ENCODE data around the gene KLHL3. TPM values are rescaled to one million over a fixed set of nuclear protein-coding genes. Genes with fewer than 3 reads are reported as not detected.

KLHL3 gene
- total RNA-seq, 3 donors from 2014 or later, result 2.0 to 2.9 (median 2.6) TPM

DNA sequence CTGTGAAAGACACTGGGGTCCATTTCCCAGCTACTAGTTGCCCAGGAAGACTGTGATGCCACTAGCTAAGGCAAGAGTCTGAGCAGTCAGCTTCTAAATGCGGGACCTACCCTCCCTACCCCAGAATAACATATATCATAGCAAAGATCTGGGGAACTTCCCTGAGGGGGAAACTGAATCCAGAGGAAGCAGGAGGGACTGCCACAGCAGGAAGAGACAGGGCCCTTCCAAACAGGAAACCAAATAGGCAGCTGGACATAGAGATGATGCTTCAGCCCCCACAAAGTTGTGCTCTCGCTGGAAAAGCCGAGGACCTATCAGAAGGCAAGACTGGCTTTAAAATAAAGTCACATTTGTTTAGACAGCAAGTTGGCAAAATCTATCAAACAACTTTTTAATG is 51.1 kb downstream of the KLHL3 start:
- peaks cover 18% of the 10 kb centered on the region for H3K36me3 Mint-ChIP-seq (ENCODE audit: insufficient read depth)
- no peaks in the 10 kb centered on the region for H3K4me1 Mint-ChIP-seq (ENCODE audit: low read depth)
- no peaks in the 10 kb centered on the region for H3K27me3 Mint-ChIP-seq (ENCODE audit: low read depth)
- ATAC-seq, result no peak
- DNase-seq, result no peak
- no peaks in the 10 kb centered on the region for H3K9me3 Mint-ChIP-seq
- H3K4me3 Mint-ChIP-seq, result no peak overlapping the region

DNA sequence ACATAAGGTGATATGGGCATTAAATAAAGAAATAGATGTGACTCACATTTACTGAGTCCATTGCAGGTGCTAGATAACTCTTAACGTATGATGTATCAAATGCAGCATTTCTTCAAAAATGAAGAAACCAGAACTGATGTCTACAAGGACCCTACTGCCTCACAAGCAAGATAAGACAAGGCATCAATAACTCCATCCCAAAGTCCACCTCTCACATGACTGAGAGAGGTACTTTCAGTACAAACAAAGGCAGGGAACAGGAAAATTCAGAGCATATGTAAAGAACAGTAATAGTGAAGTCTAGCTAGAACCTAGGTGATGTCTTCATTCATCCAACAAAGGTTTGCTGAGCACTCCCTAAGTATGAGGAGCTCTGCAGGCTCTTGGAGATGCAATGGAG is 54.7 kb downstream of the KLHL3 start:
- no peaks in the 10 kb centered on the region for H3K27me3 Mint-ChIP-seq (ENCODE audit: low read depth)
- H3K9me3 Mint-ChIP-seq, result no peaks in the 10 kb centered on the region
- no peaks in the 10 kb centered on the region for H3K4me1 Mint-ChIP-seq (ENCODE audit: low read depth)

DNA sequence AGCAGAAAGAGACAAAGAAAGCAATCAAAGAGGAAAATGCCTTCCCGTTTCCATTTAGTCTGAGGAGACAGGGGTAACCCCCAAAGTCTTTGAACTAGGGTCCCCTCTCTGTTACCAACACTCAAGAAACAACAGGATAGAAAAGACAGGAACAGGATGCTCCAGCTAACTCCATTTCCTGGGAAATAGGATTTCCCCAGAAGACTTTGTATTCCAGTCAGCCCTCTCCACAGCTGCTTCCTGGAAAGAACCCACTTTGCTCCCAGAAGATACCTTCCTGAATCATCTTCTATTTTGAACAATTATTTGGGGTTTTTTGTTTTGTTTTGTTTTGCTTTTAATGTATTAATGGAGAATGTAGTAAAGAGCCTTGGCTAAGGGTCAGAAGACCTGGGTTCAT is 56.0 kb downstream of the KLHL3 start:
- H3K4me3 Mint-ChIP-seq, result no peak overlapping the region
- H3K9me3 Mint-ChIP-seq, result no peaks in the 10 kb centered on the region
- no peak for DNase-seq
- ATAC-seq, result no peak
- H3K36me3 Mint-ChIP-seq (ENCODE audit: insufficient read depth), result peaks cover 17% of the 10 kb centered on the region
- no peaks in the 10 kb centered on the region for H3K27me3 Mint-ChIP-seq (ENCODE audit: low read depth)
- H3K4me1 Mint-ChIP-seq (ENCODE audit: low read depth), result no peaks in the 10 kb centered on the region

More for the DNA sequence above, 54.7 kb downstream of the KLHL3 start:
- no peak overlapping the region for H3K4me3 Mint-ChIP-seq
- peaks cover 11% of the 10 kb centered on the region for H3K36me3 Mint-ChIP-seq (ENCODE audit: insufficient read depth)
- DNase-seq (no peak), ATAC-seq (no peak)

DNA sequence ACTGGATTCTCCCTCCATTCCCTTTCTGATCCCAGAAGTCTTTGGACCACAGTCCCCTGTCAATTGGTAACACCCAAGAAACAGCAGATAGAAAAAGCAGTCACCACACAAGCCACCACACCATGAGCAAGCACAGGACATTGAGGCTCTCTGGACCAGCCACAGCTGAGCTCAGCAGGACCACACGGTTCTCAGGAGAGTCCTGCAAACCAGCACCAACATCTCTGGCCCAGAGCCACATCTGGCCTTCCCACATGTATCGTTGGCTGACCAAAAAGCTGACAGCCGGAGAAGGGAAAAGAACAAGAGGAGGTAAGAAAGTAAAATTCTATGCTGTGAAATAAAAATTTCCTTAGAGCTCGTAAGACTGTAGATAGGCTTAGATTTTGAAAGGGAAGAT is 56.7 kb downstream of the KLHL3 start:
- no peaks in the 10 kb centered on the region for H3K27me3 Mint-ChIP-seq (ENCODE audit: low read depth)
- H3K4me3 Mint-ChIP-seq, result no peak overlapping the region

DNA sequence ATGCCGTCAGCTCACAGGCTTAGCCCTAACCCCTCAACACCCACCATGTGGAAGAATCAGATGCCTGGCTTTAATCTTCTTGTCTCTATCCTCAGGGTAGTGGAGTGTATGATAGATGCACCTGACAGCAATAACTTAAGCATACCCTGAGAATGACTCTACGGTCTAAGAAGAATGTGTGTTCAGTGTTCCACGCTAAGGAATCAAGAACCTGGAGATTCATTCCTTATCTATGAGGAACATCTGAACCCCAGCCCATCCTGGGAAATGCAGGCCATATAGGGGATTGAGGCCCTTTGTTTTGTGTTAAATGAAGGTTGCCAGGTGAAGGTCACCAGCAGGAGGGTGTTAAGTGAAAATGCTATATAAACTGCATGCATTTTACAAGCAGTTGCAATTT is 63.0 kb downstream of the KLHL3 start:
- DNase-seq (no peak), ATAC-seq (no peak)
- Mint-ChIP-seq H3K4me1 (ENCODE audit: low read depth) (no peaks in the 10 kb centered on the region), H3K4me3 (no peak overlapping the region), H3K36me3 (ENCODE audit: insufficient read depth) (peaks cover 15% of the 10 kb centered on the region), H3K27me3 (ENCODE audit: low read depth) (no peaks in the 10 kb centered on the region), H3K9me3 (no peaks in the 10 kb centered on the region)

More for the DNA sequence above, 56.7 kb downstream of the KLHL3 start:
- peaks cover 17% of the 10 kb centered on the region for H3K36me3 Mint-ChIP-seq (ENCODE audit: insufficient read depth)
- no peaks in the 10 kb centered on the region for H3K4me1 Mint-ChIP-seq (ENCODE audit: low read depth)
- H3K9me3 Mint-ChIP-seq, result no peaks in the 10 kb centered on the region
- DNase-seq, result no peak
- ATAC-seq, result no peak

DNA sequence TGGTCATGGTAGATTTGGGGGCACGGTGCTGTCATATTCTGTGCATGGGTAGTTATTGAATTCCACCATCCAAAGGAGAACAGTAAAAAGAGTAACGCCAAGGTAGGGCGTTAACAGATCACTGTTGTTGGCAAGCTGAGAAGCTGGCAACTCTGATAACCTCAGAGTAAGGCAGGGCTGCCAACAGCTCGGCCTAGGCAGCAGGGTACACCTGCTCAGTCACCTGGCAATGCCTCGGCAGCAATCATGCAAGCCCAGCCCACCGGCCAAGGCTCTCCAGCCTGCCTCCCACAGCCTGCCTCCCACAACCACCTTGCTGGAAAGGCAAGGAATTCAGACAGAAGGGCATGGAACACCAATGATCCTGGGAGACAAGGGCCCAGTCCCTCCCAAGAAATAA is 63.9 kb downstream of the KLHL3 start:
- ATAC-seq, result no peak
- H3K4me3 Mint-ChIP-seq, result no peak overlapping the region
- peaks cover 14% of the 10 kb centered on the region for H3K36me3 Mint-ChIP-seq (ENCODE audit: insufficient read depth)
- no peaks in the 10 kb centered on the region for H3K9me3 Mint-ChIP-seq
- no peaks in the 10 kb centered on the region for H3K4me1 Mint-ChIP-seq (ENCODE audit: low read depth)
- DNase-seq, result no peak
- H3K27me3 Mint-ChIP-seq (ENCODE audit: low read depth), result no peaks in the 10 kb centered on the region

DNA sequence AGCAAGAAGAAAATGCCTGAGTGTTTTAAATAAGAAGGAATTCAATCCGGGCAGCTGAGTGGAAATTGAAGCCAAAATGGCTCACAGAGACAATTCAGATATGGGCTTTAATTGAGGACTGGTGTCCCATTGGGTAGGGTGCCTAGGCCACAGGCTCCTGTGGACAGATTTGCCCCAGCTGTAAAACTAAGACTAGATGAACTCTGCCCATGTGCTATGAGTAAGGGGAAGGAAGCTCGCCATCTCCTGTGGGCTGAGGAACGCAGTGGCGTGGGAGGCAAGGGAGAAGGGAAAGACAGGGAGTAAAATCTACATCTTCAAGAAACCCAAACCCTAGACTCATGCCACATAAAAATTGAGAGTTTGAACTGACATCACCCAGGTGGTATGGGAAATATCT is 66.1 kb downstream of the KLHL3 start:
- no peak for DNase-seq
- Mint-ChIP-seq H3K36me3 (ENCODE audit: insufficient read depth) (peaks cover 5% of the 10 kb centered on the region), H3K4me3 (no peak overlapping the region), H3K27me3 (ENCODE audit: low read depth) (no peaks in the 10 kb centered on the region), H3K4me1 (ENCODE audit: low read depth) (peaks cover 12% of the 10 kb centered on the region), H3K9me3 (no peaks in the 10 kb centered on the region)
- ATAC-seq, result no peak

DNA sequence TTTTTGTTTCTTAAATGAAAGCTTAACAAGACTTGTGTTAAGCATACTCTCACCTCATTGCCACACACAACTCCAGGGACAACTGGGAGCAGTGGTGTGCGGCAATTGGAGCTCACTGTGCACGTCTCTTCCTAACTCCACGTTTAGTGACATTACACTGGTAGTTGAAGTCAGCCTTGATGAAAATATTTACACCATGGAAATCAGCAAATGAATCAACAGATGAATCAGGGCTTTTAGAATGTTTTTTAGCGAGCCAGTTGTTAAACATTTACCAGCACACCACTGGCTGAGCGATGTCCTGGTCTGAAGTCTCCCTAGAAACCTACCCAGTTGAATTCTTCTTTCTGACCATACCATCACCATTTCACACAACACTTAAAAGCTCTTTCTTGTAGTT is 67.3 kb downstream of the KLHL3 start:
- Mint-ChIP-seq H3K4me3 (no peak overlapping the region), H3K9me3 (no peaks in the 10 kb centered on the region), H3K4me1 (ENCODE audit: low read depth) (peaks cover 12% of the 10 kb centered on the region), H3K36me3 (ENCODE audit: insufficient read depth) (peaks cover 5% of the 10 kb centered on the region), H3K27me3 (ENCODE audit: low read depth) (no peaks in the 10 kb centered on the region)
- ATAC-seq (no peak), DNase-seq (no peak)

DNA sequence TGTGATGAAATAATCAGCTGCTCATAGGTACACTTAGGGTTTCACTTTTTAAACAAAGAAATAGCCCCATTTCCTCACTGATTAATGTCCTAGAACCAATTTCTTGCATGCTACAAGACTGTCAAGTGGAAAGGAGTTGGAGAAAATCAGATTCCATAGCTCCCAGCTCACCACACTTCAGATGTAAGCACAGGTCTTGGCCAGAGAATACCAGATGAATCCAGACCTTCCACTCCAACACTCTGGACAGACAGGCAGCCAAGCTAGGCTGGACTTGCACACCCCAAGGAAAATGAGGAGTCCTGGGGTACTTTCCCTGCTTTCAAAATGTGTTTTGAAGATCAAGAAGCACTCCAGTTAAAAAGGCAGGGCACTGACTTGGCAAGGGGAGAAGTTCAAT is 68.5 kb downstream of the KLHL3 start:
- Mint-ChIP-seq H3K4me3 (no peak overlapping the region), H3K4me1 (ENCODE audit: low read depth) (peaks cover 13% of the 10 kb centered on the region), H3K27me3 (ENCODE audit: low read depth) (no peaks in the 10 kb centered on the region), H3K36me3 (ENCODE audit: insufficient read depth) (peaks cover 5% of the 10 kb centered on the region), H3K9me3 (no peaks in the 10 kb centered on the region)
- no peak for DNase-seq
- ATAC-seq, result no peak

DNA sequence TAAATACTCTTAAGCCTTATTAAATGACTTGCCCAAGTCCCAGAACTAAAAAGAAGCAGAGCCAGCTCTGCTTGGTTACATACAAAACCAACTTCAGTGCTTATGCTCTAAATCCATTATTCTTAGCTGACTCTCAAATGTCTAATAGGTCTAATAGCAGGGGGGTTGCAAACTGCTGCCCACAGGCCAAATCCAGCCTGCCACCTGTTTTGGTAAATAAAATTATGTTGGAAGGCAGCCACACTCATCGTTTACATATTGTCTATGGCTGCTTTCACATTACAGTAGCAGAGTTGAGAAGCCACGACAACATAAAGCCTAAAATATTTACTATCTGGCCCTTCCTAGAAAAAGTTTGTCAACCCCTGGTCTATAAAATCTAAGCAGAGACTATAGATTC is 69.0 kb downstream of the KLHL3 start:
- Mint-ChIP-seq H3K4me3 (no peak overlapping the region), H3K9me3 (no peaks in the 10 kb centered on the region), H3K27me3 (ENCODE audit: low read depth) (no peaks in the 10 kb centered on the region), H3K4me1 (ENCODE audit: low read depth) (peaks cover 14% of the 10 kb centered on the region), H3K36me3 (ENCODE audit: insufficient read depth) (peaks cover 5% of the 10 kb centered on the region)
- no peak for DNase-seq
- ATAC-seq, result no peak

DNA sequence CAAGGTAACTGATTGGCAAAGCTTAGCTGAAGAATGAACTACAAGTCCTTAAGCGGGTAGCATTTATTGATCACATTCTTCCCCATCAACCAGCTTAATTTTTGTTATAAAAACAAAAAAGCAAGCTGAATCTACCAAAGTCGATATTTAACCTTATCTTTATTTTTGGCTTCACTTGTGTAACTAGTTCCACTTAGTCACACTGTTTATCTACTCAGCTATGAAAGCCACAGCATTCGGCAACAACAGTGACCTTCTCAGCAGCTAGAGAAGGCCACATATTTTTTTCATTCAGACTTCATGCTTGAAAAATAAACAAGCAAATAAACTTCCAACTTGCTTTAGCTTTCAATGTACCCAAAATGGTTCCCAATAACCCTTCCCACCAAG is 69.4 kb downstream of the KLHL3 start:
- H3K36me3 Mint-ChIP-seq (ENCODE audit: insufficient read depth), result peaks cover 4% of the 10 kb centered on the region
- no peaks in the 10 kb centered on the region for H3K9me3 Mint-ChIP-seq
- peaks cover 14% of the 10 kb centered on the region for H3K4me1 Mint-ChIP-seq (ENCODE audit: low read depth)
- no peaks in the 10 kb centered on the region for H3K27me3 Mint-ChIP-seq (ENCODE audit: low read depth)
- ATAC-seq (peak; percentile 61 to 72), DNase-seq (no peak)
- no peak overlapping the region for H3K4me3 Mint-ChIP-seq

DNA sequence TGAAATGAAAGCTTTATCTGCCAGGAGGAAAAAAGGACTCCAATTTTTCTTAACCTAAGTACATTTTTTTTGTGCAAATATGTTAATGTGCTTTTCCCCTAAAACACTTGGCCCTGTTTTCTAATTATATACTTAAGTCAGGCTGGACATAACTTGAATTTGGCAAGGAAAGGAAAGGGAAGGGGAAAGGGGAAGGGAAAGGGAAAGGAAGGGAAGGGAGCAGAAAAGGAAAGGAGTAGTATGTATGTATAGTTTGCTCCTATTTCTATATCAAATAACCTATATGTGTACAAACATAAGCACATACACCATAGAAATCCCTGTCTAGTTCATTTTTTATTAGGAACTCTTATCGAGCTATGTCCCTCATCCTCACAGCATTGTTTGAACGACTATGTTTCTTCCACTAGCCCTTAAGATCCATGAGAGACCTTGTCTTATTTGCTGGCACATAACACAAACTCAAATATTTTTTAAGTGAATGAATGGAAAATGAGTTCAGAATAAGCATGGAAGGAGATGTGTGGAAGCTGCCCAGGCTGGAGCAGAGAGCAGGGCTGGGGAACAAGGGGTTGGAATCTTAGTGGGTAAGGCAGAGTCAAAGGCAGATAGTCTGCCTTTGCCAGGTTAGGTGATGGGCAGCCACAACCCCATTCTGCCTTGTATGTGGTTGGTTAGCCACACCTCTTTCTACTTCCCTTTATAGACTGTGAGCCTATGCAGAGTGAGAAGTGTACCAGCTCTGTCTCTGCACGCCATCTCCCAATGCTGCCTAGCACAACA is 70.0 kb downstream of the KLHL3 start:
- Mint-ChIP-seq H3K36me3 (ENCODE audit: insufficient read depth) (no peaks in the 10 kb centered on the region), H3K27me3 (ENCODE audit: low read depth) (no peaks in the 10 kb centered on the region), H3K9me3 (no peaks in the 10 kb centered on the region), H3K4me1 (ENCODE audit: low read depth) (peaks cover 15% of the 10 kb centered on the region), H3K4me3 (no peak overlapping the region)
- peak; percentile 99 for ATAC-seq
- DNase-seq, result no peak

DNA sequence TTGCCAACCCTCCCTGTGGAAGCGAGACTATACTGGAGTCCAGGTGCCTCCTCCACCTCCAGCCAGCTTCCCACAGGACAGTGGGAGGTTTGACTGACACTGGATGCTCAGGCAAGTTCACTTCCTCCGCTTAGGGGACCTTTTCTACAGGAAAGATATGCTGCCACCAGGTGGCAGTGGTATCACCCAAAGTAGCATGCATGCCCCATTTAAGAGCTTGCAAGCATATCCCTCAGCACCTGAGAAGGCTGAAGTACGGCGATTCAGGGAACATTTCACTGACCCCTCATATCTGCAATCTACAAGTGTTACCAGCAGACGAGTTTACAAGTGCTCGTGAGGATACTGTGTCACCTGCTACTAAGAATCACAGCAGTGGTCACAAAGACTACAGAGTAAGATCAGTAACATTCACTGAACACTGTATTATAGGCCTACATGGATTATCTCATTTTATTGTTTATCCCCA is 75.5 kb downstream of the KLHL3 start:
- ATAC-seq (peak; percentile 96 to 97), DNase-seq (peak; percentile 70)
- Mint-ChIP-seq H3K9me3 (no peaks in the 10 kb centered on the region), H3K4me3 (no peak overlapping the region), H3K4me1 (ENCODE audit: low read depth) (peaks cover 5% of the 10 kb centered on the region), H3K27me3 (ENCODE audit: low read depth) (no peaks in the 10 kb centered on the region), H3K36me3 (ENCODE audit: insufficient read depth) (peaks cover 12% of the 10 kb centered on the region)

DNA sequence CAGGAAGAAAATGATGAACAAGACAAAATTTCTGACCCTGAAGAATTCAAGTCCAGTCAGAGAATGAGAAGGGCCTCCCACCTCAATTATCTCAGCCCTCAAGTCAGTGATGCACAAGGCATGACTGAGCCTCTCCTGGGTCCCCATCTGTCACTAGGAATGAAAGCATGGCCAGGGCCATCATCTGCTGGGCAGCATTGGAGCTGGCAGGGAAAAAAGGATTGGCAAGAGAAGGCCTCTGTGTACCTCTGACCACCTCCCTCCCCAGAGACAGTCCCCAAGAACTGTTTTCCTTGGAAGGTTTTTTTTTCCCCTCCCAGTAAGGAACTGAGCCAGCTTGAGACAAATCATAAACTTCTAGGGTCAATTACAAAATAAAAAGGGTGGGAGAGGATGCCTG is 76.7 kb downstream of the KLHL3 start:
- ATAC-seq (no peak), DNase-seq (no peak)
- H3K36me3 Mint-ChIP-seq (ENCODE audit: insufficient read depth), result peaks cover 12% of the 10 kb centered on the region
- H3K9me3 Mint-ChIP-seq, result no peaks in the 10 kb centered on the region
- no peak overlapping the region for H3K4me3 Mint-ChIP-seq
- no peaks in the 10 kb centered on the region for H3K27me3 Mint-ChIP-seq (ENCODE audit: low read depth)
- H3K4me1 Mint-ChIP-seq (ENCODE audit: low read depth), result peaks cover 5% of the 10 kb centered on the region

DNA sequence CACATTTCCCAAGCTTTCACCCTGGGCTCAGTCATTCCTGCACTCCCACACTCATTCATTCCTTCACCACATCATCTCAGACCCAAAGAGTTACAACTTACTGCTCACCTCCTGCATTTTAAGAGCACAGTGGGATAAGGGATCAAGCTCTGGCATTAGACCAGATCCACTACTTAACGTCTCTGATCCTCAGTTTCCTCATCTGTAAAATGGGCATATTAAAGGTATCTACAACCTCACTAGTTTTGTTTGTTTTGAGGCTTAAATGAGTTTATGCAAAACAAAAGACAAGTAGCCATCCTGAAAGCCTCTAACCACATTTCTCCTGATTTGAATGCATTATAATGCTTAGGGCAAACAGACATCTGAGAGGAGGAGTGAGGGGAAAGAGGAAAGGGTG is 77.6 kb downstream of the KLHL3 start:
- Mint-ChIP-seq H3K4me3 (no peak overlapping the region), H3K4me1 (ENCODE audit: low read depth) (peaks cover 5% of the 10 kb centered on the region), H3K27me3 (ENCODE audit: low read depth) (no peaks in the 10 kb centered on the region), H3K36me3 (ENCODE audit: insufficient read depth) (peaks cover 12% of the 10 kb centered on the region), H3K9me3 (no peaks in the 10 kb centered on the region)
- ATAC-seq (no peak), DNase-seq (no peak)
